ENCODE measurements around the gene STK24.

STK24 gene

GRCh38 chr13:98508280-98508679, 68.6 kb downstream of the STK24 start:
- no peak for FAIRE-seq

GRCh38 chr13:98507282-98507797, 69.6 kb downstream of the STK24 start:
- FAIRE-seq = no peak

DNA sequence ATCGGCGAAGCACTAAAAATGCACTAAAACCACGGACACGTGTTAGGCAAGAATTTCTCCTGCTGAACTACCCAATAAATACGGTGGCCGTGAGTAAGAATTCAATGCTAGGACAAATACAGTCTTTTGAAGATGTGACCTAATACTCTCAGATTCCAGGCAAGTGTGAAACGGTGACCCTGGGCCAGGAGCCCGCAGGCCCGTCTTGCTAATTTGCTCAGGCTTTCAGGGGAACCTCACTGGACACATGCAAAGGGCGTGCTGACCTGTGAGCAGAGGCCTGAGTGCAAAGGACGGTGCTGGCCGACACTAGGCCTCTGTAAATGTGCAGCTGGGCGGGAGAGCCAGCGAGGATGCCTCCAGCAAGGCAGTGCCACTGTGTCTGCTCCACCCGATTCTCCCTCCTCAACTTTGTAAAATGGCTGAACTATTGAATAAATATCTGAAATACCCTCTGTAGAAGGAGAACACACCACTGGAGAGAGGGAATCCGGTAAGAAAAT, 70.1 kb downstream of the STK24 start:
- no peak for FAIRE-seq

DNA sequence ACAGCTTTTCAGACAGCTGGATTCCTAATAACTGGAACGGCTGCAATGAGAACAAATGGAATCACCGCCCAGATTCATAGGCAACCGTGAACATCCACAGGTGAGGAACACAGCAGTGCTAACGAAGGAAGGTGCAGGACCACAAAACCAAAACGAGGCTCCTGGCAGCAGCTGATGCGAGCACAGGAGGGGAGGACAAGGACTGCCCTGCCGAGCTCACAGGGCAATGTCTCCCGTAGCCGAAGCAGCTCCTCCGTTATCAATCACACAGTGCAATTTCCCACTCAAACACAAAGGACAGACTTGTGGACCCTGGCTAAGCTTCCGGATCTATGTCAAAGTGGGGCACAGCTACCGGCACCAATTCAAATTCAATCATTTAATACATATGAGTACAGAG, 70.6 kb downstream of the STK24 start:
- no peak for FAIRE-seq

DNA sequence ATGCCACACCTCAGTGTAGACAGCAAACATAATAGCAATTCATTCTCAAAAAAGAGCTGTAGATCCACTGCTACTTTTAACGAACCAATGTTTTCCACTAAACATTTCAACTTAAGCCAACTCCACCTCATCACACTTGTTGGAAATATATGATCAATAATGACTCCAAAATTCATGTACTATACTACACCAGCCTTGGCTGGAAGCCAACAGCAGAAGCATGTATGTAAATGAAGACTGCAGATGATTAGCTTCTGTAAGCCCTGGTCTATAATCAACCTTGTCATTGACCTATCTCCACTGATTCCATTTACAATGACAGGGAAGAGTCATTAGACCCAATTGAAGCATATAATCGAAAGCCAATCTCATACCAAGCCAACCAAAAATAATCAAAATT, 71.7 kb downstream of the STK24 start:
- no peak for FAIRE-seq

- no peak for FAIRE-seq
Observed at GRCh38 chr13:98504371-98504963, 72.4 kb downstream of the STK24 start.

GRCh38 chr13:98504029-98504351, 72.9 kb downstream of the STK24 start:
- FAIRE-seq = no peak

GRCh38 chr13:98503175-98504028, 73.5 kb downstream of the STK24 start:
- no peak for FAIRE-seq

GRCh38 chr13:98500963-98501421, 75.9 kb downstream of the STK24 start:
- FAIRE-seq = no peak

- FAIRE-seq = no peak
Observed at GRCh38 chr13:98496966-98497365, 79.9 kb downstream of the STK24 start.

DNA sequence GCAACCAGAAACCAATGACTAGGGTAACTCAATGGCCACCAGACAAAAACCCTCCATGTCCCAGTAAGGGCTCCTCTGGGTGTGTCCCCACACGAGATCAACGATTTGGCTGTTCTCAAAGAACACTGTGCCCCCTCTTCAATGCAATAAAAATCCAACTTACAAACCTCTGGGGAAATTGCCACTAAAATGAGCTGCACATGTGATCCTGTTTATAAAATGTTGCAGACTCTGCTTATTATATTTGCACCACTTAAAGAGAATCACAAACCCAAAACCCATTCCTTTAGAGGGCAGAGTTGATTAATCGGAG, 80.5 kb downstream of the STK24 start:
- no peak for FAIRE-seq

GRCh38 chr13:98495627-98496478, 81.1 kb downstream of the STK24 start:
- FAIRE-seq = no peak

DNA sequence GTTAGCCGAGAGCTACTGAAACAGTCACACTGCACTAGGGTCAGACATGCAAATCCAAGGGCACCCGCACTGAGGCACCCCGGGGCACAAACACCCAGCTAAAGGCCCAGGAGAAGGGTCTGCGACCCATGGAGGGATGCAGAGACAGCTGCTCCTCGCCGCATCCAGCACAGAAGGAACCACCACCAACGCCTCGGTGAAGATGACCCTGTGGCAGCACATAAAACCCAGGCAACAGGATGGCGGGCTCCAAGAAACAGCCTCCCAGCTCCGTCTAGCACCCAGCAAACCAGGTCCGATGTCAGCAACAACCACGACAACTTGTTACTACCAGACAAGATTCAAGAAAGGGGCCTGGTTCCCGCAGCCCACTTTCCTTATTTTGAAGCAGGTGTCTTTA, 82.1 kb downstream of the STK24 start:
- no peak for FAIRE-seq

GRCh38 chr13:98493042-98493712, 83.7 kb downstream of the STK24 start:
- no peak for FAIRE-seq

DNA sequence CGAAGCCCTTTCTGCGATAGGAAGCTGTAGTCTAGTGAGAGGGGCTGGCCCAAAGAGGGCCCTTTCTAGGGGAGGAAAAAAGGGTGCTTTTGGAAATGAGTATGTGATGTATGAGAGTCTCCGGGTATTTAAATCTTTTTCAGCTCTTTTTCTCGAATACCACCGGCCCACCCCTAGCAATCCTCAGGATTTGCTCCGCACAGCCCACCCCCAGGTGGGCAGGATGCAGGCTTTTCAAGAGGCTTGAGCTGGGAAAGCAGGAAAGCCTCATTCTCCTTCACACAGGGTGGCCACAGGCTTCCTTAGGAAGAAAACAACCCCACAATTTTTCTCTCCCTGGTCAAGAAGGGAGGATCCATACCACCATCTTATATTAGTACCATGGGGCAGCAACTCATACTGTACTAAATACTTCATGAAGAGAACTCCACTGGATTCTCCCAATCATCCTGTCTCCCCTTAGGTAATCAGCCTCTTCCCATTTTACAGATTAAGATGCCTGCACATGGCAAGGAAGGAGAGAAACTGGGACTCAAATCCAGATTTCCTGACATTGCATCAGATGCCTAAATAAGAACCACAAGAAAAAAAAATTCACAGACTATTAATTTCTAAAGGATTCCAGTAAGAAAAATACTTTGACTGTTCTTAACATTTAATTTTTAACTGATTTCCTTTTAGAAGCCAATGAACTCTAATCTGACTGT, 84.4 kb downstream of the STK24 start:
- no peak for FAIRE-seq

DNA sequence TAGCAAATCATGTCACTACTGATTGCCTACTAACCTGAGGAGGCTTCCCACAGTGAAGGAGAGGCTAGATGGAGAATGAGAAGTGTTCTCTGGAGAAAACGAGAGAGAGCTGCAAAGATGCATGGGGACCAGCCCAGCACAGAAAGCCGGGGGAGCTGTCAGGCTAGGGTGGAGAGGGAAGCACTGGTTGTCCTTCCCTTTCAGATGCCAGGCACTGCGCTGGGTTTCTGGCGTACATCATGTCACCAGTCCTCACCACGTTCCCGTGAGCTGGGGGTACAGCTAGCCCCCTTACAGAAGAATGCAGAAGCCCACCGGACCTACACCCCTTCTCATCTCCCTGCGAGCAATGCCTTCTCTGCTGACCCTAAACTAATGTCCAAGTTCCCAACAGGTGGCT, 86.0 kb downstream of the STK24 start:
- FAIRE-seq = no peak

DNA sequence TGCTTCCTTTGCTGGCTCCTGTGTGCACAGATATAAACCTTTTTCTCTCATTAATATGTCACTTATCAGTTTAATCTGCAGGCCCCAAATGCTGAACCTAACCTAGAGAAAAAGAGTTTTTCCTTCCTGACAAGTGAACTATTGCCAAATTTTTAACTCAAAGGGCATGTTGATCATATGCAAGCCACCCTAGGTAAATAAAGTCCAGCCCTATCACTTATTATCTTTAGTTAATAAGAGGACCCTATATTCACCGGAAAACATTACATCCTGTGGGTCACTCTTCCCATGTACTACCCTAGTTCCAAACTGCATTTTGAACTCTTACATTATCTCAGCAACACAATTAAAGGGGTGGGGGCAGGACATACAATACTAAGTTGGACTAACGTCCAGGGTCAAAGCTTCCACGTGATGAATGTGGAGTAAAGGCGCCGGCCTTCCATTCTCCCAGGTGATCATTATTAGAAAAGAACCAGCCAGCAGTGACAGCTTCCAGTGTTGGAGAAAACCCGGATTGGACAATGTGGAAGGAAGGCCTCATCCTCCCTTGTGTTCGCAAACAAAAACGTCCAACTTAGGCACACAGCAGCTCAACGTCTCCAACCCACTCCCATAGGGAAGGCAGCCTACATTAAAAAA, 86.6 kb downstream of the STK24 start:
- no peak for FAIRE-seq

GRCh38 chr13:98489446-98490194, 87.3 kb downstream of the STK24 start:
- no peak for FAIRE-seq

GRCh38 chr13:98488736-98489135, 88.2 kb downstream of the STK24 start:
- no peak for FAIRE-seq

- no peak for FAIRE-seq
Observed at GRCh38 chr13:98487522-98487921, 89.4 kb downstream of the STK24 start.

DNA sequence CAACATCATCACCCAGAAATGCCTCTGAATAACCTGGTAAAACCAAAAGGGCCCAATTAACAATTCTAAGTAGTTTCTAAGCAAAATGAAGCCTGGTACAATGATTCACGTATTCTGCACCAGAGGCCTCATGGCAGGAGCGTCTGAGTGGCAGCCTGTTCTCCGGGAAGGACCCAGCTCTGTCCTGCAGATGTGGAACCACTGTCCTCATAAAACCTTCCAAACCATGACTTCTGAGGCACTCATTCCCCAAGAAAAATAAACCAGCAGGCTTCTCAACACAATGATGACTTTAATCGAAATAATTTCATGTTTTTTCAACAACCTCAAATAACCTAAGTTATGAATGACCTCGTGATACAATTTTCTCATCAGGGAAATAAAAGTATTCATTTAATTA, 89.9 kb downstream of the STK24 start:
- FAIRE-seq = no peak
